ENCODE data around the gene PRKN.
"Not testable (repeated sequence)": the region's sequence is repeated elsewhere in the genome, so short reads cannot be mapped to it uniquely, and the experiment has no call there.

The PRKN gene

DNA sequence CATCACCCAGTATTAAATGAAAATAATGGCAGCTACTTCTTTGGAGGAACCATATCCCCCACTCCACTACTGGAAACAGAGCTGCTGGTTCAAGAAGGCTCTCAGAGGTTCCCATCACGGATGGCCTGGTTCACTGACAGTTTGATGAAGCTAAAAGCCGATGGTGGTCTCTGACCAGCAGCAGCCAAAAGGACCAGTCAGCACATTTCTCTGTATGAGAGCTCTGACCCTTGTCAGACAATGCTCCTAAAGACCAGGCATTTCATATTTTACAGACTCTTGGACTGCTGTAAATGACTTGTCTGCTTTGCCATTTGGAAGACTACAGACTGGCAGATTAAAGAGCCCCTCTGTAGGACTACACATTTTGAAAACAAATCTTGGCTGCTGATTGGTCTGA is 16.6 kb downstream of the PRKN start:
- no peak for DNase-seq (ENCODE audit: low read depth in 2 of 2)

DNA sequence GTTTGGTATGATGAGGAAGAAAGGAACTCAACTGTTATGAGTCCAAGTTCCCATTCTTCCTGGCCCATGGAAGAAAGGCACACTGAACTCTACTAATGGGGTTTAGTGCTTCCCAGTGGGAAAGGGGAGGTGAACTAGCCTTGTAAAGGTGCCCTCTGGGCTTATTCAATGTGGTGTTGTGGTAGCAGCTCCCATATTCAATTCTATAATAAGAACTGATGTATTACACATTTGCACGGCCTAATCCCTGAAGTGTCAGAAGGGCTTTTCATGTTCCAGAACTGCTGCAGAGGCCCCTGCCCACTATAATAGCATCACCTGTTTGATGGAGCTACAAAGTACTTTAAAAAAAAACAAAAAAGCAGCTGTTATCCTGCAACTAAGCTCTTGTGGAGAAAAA is 17.1 kb downstream of the PRKN start:
- DNase-seq (ENCODE audit: low read depth in 2 of 2): no peak

DNA sequence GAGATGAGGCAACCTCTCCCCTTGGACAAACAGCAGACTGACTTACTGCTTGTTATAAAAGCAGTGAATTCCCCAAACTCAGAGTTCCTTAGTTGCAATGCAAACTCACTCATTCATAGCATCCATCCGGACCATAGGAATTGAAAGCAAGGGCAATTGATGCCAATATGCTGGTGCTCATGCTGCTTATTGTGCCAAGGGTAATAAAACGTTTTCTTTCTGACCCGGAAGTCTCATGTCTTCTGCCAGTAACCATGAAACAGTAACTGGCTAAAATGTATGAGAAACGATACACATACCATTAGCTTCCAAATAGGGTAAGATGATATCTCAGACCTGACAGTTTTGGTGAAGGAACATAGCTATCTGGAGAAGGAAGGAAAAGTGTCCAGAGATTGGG is 18.1 kb downstream of the PRKN start:
- no peak for DNase-seq (ENCODE audit: low read depth in 2 of 2)

DNA sequence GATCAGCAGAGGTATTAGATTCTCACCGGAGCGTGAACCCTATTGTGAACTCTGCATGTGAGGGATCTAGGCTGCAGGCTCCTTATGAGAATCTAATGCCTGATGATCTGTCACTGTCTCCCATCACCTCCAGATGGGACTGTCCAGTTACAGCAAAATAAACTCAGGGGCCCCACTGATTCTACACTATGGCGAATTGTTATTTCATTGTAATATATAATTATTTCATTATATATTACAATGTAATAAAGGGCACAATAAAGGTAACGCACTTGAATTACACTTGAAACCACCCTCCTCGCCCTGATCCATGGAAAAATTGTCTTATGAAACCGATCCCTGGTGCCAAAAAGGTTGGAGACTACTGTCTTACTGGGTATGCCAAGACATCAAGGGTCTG is 18.6 kb downstream of the PRKN start:
- DNase-seq (ENCODE audit: low read depth in 2 of 2): no peak

DNA sequence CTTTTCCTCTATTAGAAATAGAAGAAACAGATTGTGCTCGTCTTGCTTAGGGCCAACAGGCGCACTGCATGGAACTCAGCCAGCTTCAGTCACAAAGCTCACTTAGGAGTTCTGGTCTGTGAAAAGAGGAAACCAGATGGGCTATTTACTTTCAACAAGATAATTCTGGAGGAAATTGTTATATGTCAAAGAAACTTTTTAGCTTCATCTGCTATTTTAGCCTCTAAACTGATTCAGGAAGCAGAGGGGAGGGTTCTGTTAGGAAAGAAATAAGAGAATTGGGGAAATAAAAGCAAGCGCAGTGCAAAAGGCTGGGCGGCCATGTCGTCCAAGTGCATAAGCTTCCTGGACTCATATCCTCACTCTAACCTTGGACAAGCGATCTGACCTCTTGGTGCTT is 21.3 kb downstream of the PRKN start:
- no peak for DNase-seq (ENCODE audit: low read depth in 2 of 2)

DNA sequence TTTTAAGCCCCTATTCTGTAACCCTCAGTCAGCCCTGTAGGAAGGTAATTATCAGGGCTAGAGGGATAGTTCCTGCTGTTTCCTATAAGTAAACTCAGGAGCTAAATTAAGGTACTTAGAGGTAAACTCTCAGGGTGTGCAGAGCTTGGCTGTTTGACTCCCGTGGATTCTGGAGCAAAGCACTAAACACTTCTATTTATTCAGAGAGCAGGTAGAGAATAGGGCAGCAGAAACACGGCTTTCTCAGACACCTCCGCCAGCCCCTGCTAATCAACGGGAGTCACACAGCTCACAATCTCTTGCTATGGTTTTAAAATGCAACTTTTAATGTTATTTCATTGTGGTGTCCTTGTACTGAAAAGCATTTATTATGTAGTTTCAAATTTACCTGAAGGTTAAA is 21.8 kb downstream of the PRKN start:
- no peak for DNase-seq (ENCODE audit: low read depth in 2 of 2)

DNA sequence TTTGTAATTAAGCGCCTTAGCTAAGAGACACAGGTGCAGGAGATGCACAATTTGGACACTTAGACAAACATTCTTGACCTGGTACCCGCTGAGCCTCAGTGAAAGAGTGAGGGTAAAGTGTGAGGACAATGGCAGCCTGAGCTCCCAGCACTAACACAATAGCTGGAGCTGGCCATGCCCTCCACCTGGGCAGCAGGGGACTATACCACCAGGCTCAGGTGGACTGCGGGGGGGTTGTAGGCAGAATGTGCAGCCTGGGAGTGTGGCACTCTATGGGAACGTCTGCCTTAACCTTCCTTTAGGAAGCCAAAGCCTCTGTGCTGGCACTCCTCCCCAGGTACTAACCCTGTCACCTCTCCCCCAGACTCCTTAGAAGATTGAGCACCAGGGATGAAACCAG is 23.6 kb downstream of the PRKN start:
- DNase-seq (ENCODE audit: low read depth in 2 of 2): no peak

DNA sequence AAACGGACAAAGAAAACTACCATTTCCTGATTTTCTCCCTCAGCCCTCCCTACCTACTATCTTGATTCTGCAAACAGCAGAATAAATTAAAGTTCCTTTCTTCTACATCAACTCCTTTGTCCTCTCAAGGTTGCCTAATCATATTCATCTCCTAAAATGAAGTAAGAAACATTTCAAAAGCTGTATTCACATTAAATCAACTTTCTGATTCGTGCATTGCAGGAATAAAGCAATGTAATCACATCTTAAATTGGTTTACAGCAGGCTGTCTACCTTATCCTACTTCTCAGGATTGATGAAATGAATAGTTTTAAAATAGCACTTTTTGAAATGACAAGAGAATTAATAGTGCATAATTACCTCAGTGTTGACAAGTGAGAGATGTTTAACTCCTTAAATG is 25.1 kb downstream of the PRKN start:
- no peak for DNase-seq (ENCODE audit: low read depth in 2 of 2)

DNA sequence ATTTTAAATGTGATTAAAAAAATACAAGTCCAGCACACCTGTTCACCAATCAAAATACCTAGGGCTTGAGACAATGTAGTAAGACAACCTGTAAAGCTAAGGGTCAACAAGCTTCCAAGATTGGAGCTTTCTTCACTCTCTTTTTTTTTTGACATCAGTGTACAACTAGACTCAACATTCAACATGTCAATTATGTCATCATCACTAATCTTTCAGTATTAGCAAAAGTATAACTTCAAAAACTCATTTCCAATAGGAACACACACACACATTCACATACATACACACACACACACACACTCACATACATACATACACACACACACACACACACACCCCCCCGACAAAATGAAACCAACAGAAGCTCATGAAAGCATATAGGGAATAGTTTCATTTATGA is 26.0 kb downstream of the PRKN start:
- DNase-seq (ENCODE audit: low read depth in 2 of 2): no peak

DNA sequence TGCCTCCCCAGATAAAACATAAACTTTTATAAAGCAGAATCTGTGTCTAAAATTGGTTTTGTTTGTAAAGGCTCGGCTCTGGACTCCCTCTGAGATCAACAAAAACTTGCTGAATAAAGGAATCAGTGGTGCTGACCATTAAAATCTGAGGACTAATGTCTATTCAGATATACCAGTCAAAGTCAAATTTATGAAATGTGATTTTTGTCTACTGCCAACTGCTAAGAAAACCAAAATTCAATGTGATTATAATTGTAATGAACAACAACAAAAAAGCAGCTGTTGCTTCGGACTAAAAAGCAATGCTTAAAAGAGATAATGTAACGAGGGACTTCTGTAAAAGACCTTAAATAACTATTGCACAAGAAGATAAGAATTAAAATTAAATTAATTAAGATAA is 26.6 kb downstream of the PRKN start:
- DNase-seq (ENCODE audit: low read depth in 2 of 2): no peak

DNA sequence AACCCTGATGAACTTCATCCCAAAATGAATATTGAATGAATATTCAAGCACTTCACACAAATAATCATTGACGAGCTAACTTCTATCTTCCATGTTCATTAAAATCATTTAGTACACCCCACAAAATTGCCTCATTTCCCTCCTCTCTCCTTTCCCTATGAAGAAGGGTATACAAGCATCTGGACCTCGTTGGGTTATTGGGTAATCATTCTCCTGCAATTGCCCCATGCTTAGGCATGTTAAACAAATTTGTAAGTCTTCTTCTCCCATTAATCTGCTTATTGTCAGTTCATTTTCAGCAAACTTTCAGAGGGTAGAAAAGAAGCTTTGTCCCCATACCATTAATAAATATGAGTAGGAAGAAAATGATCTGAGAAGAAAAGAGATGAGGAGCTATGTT is 27.6 kb downstream of the PRKN start:
- DNase-seq (ENCODE audit: low read depth in 2 of 2): no peak

DNA sequence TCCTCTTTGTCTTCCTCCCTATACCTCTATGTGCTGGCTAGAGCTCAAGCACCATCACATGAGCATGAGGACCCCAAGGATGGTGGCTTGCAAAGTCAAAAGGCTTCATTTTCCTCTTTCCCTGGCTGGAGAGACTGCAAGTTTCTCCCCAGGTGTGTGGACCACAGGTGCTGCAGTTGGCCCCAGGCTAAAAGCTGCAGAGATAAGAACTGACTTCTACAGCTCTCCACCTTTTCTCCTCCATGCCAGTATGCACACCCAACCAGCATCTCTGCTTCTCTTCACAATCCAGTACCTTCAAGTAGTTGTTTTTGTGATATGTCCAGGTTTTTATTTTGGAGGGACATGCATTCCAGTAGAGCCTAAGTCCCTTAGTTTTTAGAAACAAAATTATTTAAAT is 29.1 kb downstream of the PRKN start:
- DNase-seq (ENCODE audit: low read depth in 2 of 2): no peak

DNA sequence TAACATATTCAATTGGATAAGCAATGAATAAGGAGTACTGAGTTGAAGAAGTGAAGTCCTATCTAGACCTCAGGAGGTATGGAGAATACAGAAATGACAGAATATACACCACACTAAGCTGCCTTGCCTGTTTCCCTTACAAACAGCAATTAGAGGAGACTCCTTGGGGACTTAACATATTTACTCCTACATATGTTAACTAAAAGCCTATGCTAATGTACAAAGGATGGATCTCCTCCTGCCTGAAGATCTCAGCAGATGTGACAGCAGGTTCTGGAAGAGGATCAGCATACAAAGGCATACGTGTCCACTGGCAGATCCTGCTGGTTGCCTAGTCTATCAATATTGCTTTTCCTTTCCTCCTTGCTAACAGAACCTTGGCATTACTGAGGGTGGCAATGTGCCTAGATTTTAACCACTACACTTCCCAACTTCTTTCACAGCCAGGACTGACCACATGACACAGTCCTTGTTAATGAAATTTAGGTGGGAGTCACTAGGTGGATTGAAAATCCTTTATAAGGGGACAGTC is 29.6 kb downstream of the PRKN start:
- DNase-seq (ENCODE audit: low read depth in 2 of 2): no peak

DNA sequence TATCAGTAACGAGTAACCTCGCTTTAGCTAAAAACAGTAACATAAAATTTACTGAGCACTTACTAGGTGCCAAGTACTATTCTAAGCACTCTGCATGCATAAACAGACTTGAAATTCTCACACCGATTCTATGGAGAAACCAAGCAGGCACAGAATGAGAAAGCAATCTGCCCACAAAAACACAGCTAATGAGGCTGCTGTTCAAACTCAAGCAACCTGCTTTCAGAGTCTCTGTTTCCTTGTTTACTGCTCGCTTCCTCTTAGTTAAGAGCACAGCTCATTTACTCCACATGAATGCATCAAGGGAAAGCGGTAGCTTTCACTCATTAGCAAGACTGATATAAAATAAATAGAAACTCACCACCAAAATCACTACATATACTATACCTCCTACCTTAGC is 37.4 kb downstream of the PRKN start:
- no peak for DNase-seq (ENCODE audit: low read depth in 2 of 2)

DNA sequence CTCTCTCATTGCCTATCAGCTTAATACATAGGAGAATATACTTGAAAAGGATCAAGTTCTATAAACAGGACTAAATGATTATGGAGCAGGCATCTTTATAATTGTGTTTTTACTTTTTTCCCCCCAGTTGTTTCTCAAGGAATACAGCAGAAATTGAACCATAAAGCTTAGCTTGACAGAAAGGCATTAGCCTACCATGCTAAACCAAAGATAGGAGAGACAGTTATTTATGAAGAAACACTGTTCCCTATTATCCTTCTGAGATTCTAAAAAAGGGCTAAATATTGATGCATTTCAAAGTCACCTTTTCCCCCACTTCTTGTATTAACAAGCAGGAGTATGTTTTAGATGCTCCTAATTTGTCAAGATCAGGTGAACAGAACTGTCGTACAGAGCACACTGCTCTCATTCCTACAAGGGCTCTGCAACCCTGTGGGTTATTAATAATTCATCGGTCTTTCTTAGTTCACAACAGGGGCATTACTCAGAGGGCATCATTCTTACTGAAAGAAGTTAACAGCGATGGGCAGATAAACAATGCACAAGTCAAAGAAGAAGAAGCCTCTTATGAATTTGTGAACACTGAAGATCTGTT is 38.7 kb downstream of the PRKN start:
- no peak for DNase-seq (ENCODE audit: low read depth in 2 of 2)

DNA sequence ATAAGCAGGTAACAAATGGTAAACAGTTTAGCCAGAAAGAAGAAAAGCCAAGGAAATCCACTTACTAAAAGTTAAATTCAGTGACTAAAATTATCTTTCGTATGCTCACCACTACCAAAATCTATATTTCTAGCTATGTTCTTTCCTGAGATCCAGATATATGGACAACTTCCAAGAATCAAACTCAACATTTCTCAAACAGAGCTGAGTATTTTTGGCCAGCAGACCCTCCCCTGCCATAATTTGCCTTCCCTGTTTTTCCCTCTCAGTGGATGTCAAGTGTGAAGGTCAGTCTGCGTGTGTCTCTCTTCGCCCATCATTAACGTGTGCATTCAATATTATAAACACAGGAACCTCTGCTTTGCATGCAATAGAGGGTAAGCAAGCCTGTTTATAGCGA is 42.0 kb downstream of the PRKN start:
- no peak for DNase-seq (ENCODE audit: low read depth in 2 of 2)

DNA sequence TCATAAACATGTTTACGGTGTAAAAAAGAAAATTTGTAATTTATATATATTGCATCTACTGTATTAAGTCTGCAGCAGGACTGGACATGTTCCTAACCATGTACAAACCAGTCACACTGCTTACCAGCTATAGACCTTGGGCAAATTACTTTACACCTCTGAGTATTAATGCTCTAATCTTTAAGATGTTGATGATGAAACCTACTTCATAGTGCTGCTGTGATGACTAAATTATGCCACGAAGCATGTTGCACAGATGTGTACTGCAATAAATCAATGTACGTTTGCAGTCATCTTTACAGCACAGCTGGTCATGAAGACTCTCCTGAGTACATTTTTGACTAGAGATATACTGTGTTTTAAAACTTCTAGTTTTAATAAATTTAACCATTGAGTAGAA is 42.6 kb downstream of the PRKN start:
- no peak for DNase-seq (ENCODE audit: low read depth in 2 of 2)

DNA sequence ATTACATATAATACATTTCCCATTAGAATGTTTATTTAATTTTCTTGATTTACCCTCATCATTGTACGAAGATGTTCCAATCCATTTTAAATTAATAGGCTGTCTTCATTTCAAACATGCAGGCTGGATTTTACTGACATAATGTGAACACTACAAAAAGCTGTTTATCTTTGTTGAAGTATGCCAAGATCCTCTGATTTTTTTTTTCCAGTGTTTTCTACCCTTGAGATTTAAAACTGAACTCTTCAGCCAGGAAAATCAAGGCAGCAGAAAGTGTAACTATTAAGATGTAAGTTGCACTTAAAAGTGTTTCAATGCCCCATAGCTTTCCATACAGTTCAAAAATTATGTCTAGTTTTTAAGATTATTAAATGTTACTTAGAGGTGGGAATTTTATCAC is 43.5 kb downstream of the PRKN start:
- no peak for DNase-seq (ENCODE audit: low read depth in 2 of 2)

DNA sequence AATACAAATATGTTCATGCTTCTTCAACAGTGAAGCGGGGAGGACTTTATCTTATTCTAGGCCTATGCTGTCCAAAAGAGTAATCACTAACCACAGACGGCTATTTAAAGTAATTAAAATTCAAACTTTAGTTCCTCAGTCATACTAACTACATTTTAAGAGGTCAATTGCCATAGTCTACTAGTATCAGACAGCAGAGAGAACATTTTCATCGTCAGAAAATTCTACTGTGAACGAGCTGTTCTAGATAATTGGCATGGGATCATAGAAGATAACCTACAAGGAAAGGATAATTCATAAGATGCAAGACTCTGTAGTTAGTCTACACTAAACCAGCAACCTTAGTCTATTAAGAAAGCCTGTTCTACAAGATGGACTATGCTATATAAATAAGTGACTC is 44.4 kb downstream of the PRKN start:
- DNase-seq (ENCODE audit: low read depth in 2 of 2): no peak

DNA sequence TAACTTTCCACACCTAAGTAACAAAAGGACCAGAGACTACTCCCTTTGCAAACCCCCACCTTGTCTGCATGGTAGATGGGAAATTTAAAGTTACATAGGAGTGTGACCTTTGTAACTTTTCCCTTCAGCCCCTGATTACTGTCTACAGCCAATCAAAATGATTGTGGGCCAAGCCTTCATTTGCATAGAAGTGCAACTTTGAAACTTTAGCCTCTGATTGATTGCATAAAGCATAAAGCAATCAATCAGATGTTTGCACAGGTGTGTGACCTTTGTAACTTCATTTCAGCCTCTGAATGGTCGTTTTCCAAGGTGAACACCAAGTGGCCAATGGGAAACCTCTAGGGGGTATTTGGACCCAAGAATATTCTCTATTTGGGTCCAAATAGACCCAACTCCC is 46.1 kb downstream of the PRKN start:
- no peak for DNase-seq (ENCODE audit: low read depth in 2 of 2)

DNA sequence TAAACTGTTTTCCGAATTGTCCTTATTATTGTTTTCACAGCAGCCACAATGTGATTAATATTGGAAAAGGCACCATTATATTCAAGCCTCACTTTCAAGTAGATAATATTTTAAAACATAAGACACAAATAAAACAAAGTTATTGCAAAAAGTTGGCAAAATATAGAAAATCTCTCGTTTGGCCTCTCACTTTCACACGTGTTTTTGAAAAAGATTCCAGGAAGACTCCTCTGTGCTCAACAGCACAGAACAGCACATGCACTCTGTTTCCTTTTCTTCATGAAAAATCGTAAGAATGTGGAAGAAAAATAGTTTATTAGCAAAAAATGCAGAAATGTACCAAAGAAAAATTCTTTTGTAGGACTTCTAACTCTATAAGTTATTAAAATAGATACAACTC is 46.7 kb downstream of the PRKN start:
- no peak for DNase-seq (ENCODE audit: low read depth in 2 of 2)

DNA sequence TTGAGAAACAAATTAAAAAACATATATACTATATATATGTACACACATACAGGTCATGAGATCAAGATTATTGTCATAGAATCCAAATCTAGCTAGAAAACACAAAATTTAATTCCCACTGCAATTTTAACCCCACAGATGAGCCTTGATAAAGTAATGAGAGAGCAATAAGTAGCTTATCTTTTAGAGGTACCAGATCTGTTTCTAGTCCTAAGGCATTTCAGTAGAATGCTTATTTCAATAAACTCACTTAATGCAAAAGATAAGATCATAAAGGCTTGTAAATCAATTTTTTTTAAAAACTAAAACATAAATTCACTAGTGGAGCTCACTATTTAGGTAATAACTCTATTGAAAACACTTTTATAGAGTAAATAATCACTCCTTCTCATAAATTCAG is 47.2 kb downstream of the PRKN start:
- no peak for DNase-seq (ENCODE audit: low read depth in 2 of 2)

DNA sequence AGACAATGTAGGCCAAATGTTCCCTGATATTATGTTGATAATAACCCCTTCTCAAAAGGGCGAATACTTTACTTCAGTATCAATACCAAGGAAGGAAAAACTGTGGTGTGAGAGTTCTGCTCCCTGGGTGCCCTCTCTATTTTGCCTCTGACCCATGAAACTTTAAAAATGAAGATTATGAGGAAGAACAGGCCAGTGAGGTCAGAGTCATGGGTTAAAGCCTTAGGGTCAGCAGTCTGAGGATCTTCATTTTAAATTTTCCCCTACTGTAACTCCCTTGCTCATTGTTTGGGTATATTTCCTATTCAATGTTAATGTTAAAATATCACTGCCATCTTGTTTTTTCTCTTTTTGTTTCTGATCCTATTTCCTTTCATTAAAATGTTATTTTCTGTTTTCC is 47.9 kb downstream of the PRKN start:
- DNase-seq (ENCODE audit: low read depth in 2 of 2): no peak

DNA sequence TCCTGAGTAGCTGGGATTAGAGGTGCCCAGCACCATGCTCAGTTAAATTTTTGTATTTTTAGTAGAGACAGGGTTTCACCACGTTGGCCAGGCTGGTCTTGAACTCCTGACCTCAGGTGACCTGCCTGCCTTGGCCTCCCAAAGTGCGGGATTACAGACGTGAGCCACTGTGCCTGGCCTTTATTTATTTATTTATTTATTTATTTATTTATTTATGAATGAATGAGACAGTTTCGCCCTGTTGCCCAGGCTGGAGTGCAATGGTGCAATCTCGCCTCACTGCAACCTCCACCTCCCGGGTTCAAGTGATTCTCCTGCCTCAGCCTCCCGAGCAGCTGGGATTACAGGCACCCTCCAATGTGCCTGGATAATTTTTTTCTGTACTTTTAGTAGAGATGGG is 48.7 kb downstream of the PRKN start:
- DNase-seq (ENCODE audit: low read depth in 2 of 2): not testable (repeated sequence)

DNA sequence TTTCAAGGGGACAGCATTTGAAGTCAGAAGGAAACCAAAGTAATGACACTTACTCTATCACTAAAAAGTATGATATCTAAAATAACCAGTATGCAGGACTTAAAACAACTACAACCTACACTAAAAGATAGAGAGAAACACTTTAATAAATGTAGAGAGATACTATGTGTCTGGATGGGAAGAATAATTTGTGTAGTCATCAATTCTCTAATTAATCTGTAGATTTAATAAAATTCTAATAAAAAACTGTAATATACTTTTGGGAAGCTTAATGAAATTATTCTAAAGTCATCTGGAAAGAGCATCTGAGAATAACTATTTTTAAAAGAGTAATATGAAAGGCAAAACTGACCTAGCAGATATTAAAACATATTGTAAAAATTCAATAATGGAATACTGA is 52.1 kb downstream of the PRKN start:
- DNase-seq (ENCODE audit: low read depth in 2 of 2): no peak

Data from stimulated activated CD4-positive, alpha-beta T cell treated with anti-CD3 and anti-CD28 coated beads, Interleukin-12 subunit alpha, Interleukin-12 subunit beta, amount 100 ng/mL, for 24 hours (primary cell).